Activated CD4-positive, alpha-beta T cell treated with anti-CD3 and anti-CD28 coated beads, Interleukin-2, amount 50 U/mL, for 24 hours (primary cell): ENCODE results near the gene ZBTB14.

Experiments
- DNase-seq, 2 donors: peaks; one replicate each; pipeline ENCODE4 v3.0.0-alpha.2; 2020; ENCODE audit warnings: low read depth in 1 of 2, low spot score in 1 of 2

Gene ZBTB14

GRCh38 chr18:5295231-5295920 lies at the start of gene ZBTB14:
TSS of gene ZBTB14 (minus strand) at chr18:5295726. CDS start at chr18:5293246, 2,480 bp downstream.
- peak; percentile 39 to 40 for DNase-seq

- no peak for DNase-seq
Observed at GRCh38 chr18:5339202-5339834, 43.8 kb upstream of the ZBTB14 start.

GRCh38 chr18:5334456-5335075 lies 39.0 kb upstream of the ZBTB14 start:
- no peak for DNase-seq

GRCh38 chr18:5318061-5318700 lies 22.7 kb upstream of the ZBTB14 start:
- DNase-seq, result no peak

GRCh38 chr18:5317186-5317585 lies 21.7 kb upstream of the ZBTB14 start:
- DNase-seq, result no peak

GRCh38 chr18:5315838-5316237 lies 20.3 kb upstream of the ZBTB14 start:
- no peak for DNase-seq

- no peak for DNase-seq
Observed at GRCh38 chr18:5311301-5311989, 15.9 kb upstream of the ZBTB14 start.

GRCh38 chr18:5309888-5310470 lies 14.5 kb upstream of the ZBTB14 start:
- no peak for DNase-seq

- no peak for DNase-seq
Observed at GRCh38 chr18:5305835-5306234, 10.3 kb upstream of the ZBTB14 start.

- DNase-seq, result no peak
Observed at GRCh38 chr18:5304232-5304631, 8.7 kb upstream of the ZBTB14 start.

GRCh38 chr18:5303636-5304035 lies 8.1 kb upstream of the ZBTB14 start:
- no peak for DNase-seq

- no peak for DNase-seq
Observed at GRCh38 chr18:5302606-5303005, 7.1 kb upstream of the ZBTB14 start.

GRCh38 chr18:5300476-5301010 lies 5.0 kb upstream of the ZBTB14 start:
- DNase-seq, result no peak

- no peak for DNase-seq
Observed at GRCh38 chr18:5298156-5298852, 2.8 kb upstream of the ZBTB14 start.

GRCh38 chr18:5297597-5297996 lies 2.1 kb upstream of the ZBTB14 start:
- DNase-seq, result no peak

GRCh38 chr18:5296706-5297320 lies 1.3 kb upstream of the ZBTB14 start:
- peak; percentile 45 to 59 for DNase-seq

GRCh38 chr18:5295981-5296705 lies 617 bp upstream of the ZBTB14 start:
- peak; percentile 92 to 93 for DNase-seq

- peak; percentile 27 to 36 for DNase-seq
Observed at GRCh38 chr18:5294457-5295230, 882 bp downstream of the ZBTB14 start.
